ENCODE results near the gene MAP6.

DNA sequence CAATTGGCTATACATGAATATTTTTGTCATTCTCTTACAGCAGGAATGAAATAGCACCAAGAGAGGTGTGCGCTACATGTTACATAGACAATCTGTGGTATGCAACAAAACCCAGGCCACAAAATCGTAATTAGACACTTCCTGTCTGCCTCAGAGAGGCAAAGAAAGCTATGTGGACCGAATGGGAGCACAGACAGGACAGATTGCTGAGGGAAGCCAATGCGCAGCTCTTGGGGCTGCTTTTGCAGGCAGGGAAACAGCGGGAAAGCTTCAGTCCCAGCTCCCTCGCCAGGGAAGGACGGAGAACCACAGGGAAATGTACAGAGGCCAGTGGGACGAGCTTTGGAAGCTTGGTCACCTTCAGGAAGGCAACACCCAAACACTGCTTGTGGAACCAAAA, 65.9 kb downstream of the MAP6 start:
- TF ChIP-seq CTCF (IDR thresholded peaks at IDR 0.05; ENCODE audit: low read length) (no peak), EZH2 (IDR thresholded peaks at IDR 0.05; ENCODE audit: borderline replicate concordance, low read length) (no peak)

Measured in OCI-LY1 (cell line).